Measurements from ENCODE around the gene MYL3. TPM values are rescaled to one million over a fixed set of nuclear protein-coding genes. Genes with fewer than 3 reads are reported as not detected.

Gene MYL3
- polyA plus RNA-seq, 1 of the 3 experiments (the other 2 are of a cell fraction), result not detected

DNA sequence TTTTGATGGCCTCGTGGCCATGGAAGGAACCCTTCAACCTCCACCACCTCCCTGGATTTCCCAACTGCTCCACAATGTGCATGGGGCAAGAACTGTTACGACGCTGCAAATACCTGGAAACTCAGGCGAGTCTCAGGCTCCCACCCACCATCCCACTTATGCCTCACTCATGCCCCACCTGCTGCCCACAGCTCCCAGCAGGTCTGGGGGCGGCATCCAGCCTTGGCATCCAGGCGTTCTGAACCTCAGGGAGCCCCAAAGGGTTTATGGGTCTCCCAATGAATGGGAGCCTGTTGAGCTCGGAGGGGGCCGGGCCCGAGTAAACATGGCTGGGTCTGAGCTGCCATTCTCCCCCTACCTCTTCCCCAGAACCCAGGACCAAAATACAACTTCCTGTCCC is 12.3 kb upstream of the MYL3 start:
- ChIA-PET POLR2A (no interaction called here), CTCF (interaction anchor here (1.0 to 16.8 kb wide), 4 partner anchors 9 to 30 kb away, joined by 3 to 480 read pairs (median 4); partner anchors contain the start of gene PTH1R)
- WGBS (ENCODE audit: low lambda C conversion rate), result 64% methylated on average over 5 of the region's 9 CpGs

More for the DNA sequence above, 12.3 kb upstream of the MYL3 start:
- no peaks in the 10 kb centered on the region for H3K9me2 ChIP-seq
- H3K9ac ChIP-seq, result no peak overlapping the region
- TF ChIP-seq YY1 (IDR thresholded peaks at IDR 0.05; ENCODE audit: low read depth), result no peak
- no peak for TF ChIP-seq JUND (IDR thresholded peaks at IDR 0.05)
- TF ChIP-seq EZH2phosphoT487 (IDR thresholded peaks at IDR 0.05; ENCODE audit: borderline replicate concordance, low read depth), result no peak
- TF ChIP-seq TAF1 (IDR thresholded peaks at IDR 0.05; ENCODE audit: borderline replicate concordance, low read depth, low read length), result no peak
- no peak for TF ChIP-seq TCF12 (IDR thresholded peaks at IDR 0.05)
- no peak for TF ChIP-seq MEF2A (IDR thresholded peaks at IDR 0.05; ENCODE audit: borderline replicate concordance, low read depth)
- no peak for TF ChIP-seq FOSL2 (IDR thresholded peaks at IDR 0.05; ENCODE audit: borderline replicate concordance, low read depth)
- no peak for TF ChIP-seq ELF1 (IDR thresholded peaks at IDR 0.05)
- no peak for TF ChIP-seq CHD2 (IDR thresholded peaks at IDR 0.05; ENCODE audit: low read length, partially characterized antibody)
- TF ChIP-seq SMC3 (IDR thresholded peaks at IDR 0.05; ENCODE audit: low read depth, low read length), result no peak
- no peak for TF ChIP-seq FOXJ3 (CRISPR knock-in tag; IDR thresholded peaks at IDR 0.05)
- no peak for TF ChIP-seq MXI1 (IDR thresholded peaks at IDR 0.05; ENCODE audit: low read depth, low read length)
- TF ChIP-seq, protein P1, sequence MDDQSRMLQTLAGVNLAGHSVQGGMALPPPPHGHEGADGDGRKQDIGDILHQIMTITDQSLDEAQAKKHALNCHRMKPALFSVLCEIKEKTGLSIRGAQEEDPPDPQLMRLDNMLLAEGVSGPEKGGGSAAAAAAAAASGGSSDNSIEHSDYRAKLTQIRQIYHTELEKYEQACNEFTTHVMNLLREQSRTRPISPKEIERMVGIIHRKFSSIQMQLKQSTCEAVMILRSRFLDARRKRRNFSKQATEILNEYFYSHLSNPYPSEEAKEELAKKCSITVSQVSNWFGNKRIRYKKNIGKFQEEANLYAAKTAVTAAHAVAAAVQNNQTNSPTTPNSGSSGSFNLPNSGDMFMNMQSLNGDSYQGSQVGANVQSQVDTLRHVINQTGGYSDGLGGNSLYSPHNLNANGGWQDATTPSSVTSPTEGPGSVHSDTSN (IDR thresholded peaks at IDR 0.05), result no peak
- TF ChIP-seq FOXM1 (IDR thresholded peaks at IDR 0.05; ENCODE audit: low read depth), result no peak
- TF ChIP-seq, protein P2, sequence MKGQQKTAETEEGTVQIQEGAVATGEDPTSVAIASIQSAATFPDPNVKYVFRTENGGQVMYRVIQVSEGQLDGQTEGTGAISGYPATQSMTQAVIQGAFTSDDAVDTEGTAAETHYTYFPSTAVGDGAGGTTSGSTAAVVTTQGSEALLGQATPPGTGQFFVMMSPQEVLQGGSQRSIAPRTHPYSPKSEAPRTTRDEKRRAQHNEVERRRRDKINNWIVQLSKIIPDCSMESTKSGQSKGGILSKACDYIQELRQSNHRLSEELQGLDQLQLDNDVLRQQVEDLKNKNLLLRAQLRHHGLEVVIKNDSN (IDR thresholded peaks at IDR 0.05; ENCODE audit: borderline replicate concordance, low read depth), result no peak
- no peak for TF ChIP-seq GATA2 (CRISPR knock-in tag; IDR thresholded peaks at IDR 0.05)
- TF ChIP-seq, protein P3, sequence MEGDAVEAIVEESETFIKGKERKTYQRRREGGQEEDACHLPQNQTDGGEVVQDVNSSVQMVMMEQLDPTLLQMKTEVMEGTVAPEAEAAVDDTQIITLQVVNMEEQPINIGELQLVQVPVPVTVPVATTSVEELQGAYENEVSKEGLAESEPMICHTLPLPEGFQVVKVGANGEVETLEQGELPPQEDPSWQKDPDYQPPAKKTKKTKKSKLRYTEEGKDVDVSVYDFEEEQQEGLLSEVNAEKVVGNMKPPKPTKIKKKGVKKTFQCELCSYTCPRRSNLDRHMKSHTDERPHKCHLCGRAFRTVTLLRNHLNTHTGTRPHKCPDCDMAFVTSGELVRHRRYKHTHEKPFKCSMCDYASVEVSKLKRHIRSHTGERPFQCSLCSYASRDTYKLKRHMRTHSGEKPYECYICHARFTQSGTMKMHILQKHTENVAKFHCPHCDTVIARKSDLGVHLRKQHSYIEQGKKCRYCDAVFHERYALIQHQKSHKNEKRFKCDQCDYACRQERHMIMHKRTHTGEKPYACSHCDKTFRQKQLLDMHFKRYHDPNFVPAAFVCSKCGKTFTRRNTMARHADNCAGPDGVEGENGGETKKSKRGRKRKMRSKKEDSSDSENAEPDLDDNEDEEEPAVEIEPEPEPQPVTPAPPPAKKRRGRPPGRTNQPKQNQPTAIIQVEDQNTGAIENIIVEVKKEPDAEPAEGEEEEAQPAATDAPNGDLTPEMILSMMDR (IDR thresholded peaks at IDR 0.05), result no peak
- TF ChIP-seq NFIC (IDR thresholded peaks at IDR 0.05; ENCODE audit: borderline replicate concordance), result no peak
- TF ChIP-seq, protein P4, sequence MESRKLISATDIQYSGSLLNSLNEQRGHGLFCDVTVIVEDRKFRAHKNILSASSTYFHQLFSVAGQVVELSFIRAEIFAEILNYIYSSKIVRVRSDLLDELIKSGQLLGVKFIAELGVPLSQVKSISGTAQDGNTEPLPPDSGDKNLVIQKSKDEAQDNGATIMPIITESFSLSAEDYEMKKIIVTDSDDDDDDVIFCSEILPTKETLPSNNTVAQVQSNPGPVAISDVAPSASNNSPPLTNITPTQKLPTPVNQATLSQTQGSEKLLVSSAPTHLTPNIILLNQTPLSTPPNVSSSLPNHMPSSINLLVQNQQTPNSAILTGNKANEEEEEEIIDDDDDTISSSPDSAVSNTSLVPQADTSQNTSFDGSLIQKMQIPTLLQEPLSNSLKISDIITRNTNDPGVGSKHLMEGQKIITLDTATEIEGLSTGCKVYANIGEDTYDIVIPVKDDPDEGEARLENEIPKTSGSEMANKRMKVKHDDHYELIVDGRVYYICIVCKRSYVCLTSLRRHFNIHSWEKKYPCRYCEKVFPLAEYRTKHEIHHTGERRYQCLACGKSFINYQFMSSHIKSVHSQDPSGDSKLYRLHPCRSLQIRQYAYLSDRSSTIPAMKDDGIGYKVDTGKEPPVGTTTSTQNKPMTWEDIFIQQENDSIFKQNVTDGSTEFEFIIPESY (IDR thresholded peaks at IDR 0.05; ENCODE audit: borderline replicate concordance, low read depth), result no peak
- no peak for TF ChIP-seq RAD21 (IDR thresholded peaks at IDR 0.05; ENCODE audit: low read length)
- no peak for DNase-seq
- no peak overlapping the region for H3K4me3 ChIP-seq (ENCODE audit: low read depth in 2 of 2, low read length in 1 of 2)
- peaks cover 0 to 15% of the 10 kb centered on the region in 2 experiments; a peak in 1 of 4 replicates for H3K4me1 ChIP-seq (ENCODE audit: control insufficient read depth in 1 of 2, insufficient read depth in 2 of 2, low read depth in 1 of 2, low read length in 1 of 2)
- H3K36me3 ChIP-seq (replicated peaks in 1 of 2; ENCODE audit: control insufficient read depth in 1 of 2, insufficient read depth in 2 of 2, low read length in 1 of 2), result no peaks in the 10 kb centered on the region
- no peaks in the 10 kb centered on the region for H3F3A ChIP-seq (replicated peaks; ENCODE audit: insufficient read depth)
- no peaks in the 10 kb centered on the region for H4K20me1 ChIP-seq (ENCODE audit: insufficient read depth)
- peaks cover under 1% of the 10 kb centered on the region; the same call in 1 of the 2 replicates for H3K27me3 ChIP-seq (ENCODE audit: insufficient read depth)
- no peaks in the 10 kb centered on the region for H3K79me2 ChIP-seq (ENCODE audit: insufficient read depth)
- H3K9me3 ChIP-seq, result no peaks in the 10 kb centered on the region
- H3K27ac ChIP-seq (ENCODE audit: low read depth in 2 of 2, low read length in 1 of 2), result no peak overlapping the region
- no peak overlapping the region for H3K4me2 ChIP-seq
- no peak overlapping the region for H2AFZ ChIP-seq (ENCODE audit: low read depth)

Measured in SK-N-SH (cell line).